NT2/D1 (cell line): ENCODE data around the gene ZFYVE27.

Experiments
- DNase-seq: peaks from one replicate; pipeline ENCODE4 v3.0.0-alpha.2; 2011; ENCODE audit warnings: low read depth, low spot score
- H3K27me3 ChIP-seq: 2 replicates; pipeline ENCODE4 v1.6.0; 2011; ENCODE audit warnings: mild to moderate bottlenecking; ENCODE audit not compliant: insufficient read length, insufficient read depth
- H3K36me3 ChIP-seq: 2 replicates; pipeline ENCODE4 v1.6.1; 2011; ENCODE audit warnings: mild to moderate bottlenecking, low read length, mixed read lengths; ENCODE audit not compliant: insufficient read depth, insufficient read length
- H3K4me1 ChIP-seq: 2 replicates; pipeline ENCODE4 v1.5.1; 2011; ENCODE audit not compliant: insufficient read depth, insufficient read length
- H3K4me3 ChIP-seq: 2 replicates; pipeline ENCODE4 v1.5.1; 2011; ENCODE audit warnings: low read depth; ENCODE audit not compliant: insufficient read length
- H3K9ac ChIP-seq: 2 replicates; pipeline ENCODE4 v1.6.0; 2011; ENCODE audit warnings: low read depth; ENCODE audit not compliant: insufficient read length
- H3K9me3 ChIP-seq: 2 replicates; pipeline ENCODE4 v1.5.1; 2011; ENCODE audit warnings: mild to moderate bottlenecking, low read length; ENCODE audit not compliant: insufficient read depth
- SUZ12 ChIP-seq: IDR thresholded peaks from 2 replicates; pipeline ENCODE4 v1.6.1; 2011; ENCODE audit not compliant: insufficient read length, insufficient read depth; ENCODE audit errors: extremely low read depth
- YY1 ChIP-seq: IDR thresholded peaks from 2 replicates; pipeline ENCODE4 v1.6.1; 2011; ENCODE audit not compliant: insufficient read length, insufficient read depth
- ZNF274 ChIP-seq: IDR thresholded peaks from 2 replicates; pipeline ENCODE4 v1.6.1; 2011; ENCODE audit warnings: mild to moderate bottlenecking, low read depth, low read length

The ZFYVE27 gene

DNA sequence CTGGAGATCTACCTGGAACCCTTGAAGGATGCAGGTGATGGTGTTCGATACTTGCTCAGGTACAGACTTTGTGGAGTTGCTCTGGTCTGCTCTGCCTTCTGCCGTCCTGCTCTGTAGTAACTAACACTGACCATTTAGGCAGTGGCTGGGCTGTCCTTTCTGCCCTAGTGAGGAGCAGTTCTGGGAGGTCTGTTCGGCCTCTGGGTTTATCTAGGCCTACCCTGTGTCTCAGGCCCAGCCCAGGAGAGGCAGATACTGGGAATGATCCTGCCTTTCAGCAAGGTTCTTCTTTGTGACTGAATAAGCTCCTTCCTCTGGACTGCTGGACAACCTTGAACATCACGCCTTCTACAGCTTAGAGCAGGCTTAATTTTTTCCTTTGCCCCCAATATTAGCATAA is 1.7 kb downstream of the ZFYVE27 start:
- peaks cover 12% of the 10 kb centered on the region for H3K9me3 ChIP-seq
- DNase-seq, result no peak
- peaks cover 5% of the 10 kb centered on the region for H3K4me1 ChIP-seq
- peaks cover 41% of the 10 kb centered on the region for H3K36me3 ChIP-seq
- no peak overlapping the region for H3K9ac ChIP-seq
- no peak for TF ChIP-seq ZNF274
- TF ChIP-seq SUZ12, result no peak
- no peak for TF ChIP-seq YY1
- H3K27me3 ChIP-seq, result peaks cover 16% of the 10 kb centered on the region
- H3K4me3 ChIP-seq, result no peak overlapping the region

DNA sequence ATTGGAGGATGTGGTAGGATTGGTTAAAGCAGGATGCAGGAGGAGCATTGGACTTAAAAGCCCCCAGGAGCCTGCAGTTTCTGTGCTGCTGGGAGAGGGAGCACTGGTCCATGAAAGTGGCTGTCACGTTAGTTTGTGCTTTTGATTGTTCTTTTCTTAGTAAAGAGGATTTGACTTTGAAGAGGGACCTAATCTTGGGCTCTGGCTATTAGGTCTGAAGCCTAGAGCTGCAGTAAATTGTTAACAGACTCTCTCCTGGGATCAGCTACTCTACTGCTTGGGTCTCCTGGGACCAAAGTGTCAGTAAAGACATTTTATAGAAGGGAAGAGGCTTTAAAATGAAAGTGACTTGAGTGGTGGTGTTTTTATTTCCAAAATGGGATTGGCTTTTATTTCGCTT is 3.7 kb downstream of the ZFYVE27 start:
- no peak for DNase-seq

DNA sequence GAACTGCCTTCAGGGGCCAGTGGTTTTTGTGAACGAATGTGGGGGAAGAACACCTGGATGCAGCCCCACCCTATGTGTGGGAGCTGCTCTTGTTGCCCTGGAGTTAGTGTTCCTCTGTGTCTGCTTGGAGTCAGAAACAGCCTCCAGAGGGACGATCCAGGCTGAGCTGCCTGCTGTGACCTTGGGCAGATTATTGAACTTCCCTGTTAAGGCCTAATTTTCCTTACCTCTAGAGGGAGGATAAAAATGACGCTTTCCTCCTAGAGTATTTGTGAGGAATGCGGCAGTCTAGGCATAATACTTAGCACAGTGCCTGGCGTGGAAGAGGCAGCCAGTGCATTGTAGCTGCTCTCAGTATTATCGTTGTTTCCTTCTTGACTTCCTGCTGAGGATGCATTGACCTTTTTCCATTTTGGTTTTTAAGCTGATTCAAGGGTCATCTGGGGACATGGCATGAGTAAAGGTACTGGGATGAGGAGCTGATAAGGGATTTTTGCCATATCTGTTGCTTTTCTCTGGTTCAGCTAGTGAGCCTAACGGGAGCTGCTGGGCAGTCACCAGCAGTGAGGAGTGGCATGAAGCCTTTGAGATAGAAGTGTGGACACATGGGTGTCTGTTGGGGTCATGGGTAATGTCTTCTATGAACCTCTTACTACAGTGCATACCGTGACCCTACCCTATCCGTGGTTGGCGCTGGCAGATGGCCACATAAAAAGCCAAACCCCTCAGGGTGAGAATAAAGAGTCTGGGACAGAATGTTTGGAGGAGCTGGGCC is 6.4 kb downstream of the ZFYVE27 start:
- TF ChIP-seq ZNF274, result no peak
- TF ChIP-seq YY1, result no peak
- no peak for TF ChIP-seq SUZ12
- peaks cover 74% of the 10 kb centered on the region for H3K36me3 ChIP-seq
- H3K4me3 ChIP-seq, result no peak overlapping the region
- H3K9ac ChIP-seq, result no peak overlapping the region
- no peak for DNase-seq
- H3K4me1 ChIP-seq, result peaks cover 3% of the 10 kb centered on the region
- H3K9me3 ChIP-seq, result no peaks in the 10 kb centered on the region
- no peaks in the 10 kb centered on the region for H3K27me3 ChIP-seq

More for the DNA sequence above, 3.7 kb downstream of the ZFYVE27 start:
- Histone ChIP-seq H3K4me3 (no peak overlapping the region), H3K9ac (no peak overlapping the region), H3K4me1 (peaks cover 5% of the 10 kb centered on the region), H3K9me3 (peaks cover 11% of the 10 kb centered on the region), H3K27me3 (peaks cover 12% of the 10 kb centered on the region), H3K36me3 (peaks cover 56% of the 10 kb centered on the region)
- TF ChIP-seq ZNF274 (no peak), YY1 (no peak), SUZ12 (no peak)

- TF ChIP-seq YY1 (no peak), SUZ12 (no peak), ZNF274 (no peak)
- H3K9me3 ChIP-seq, result no peaks in the 10 kb centered on the region
- peaks cover 3% of the 10 kb centered on the region for H3K4me1 ChIP-seq
- peaks cover 70% of the 10 kb centered on the region for H3K36me3 ChIP-seq
- no peak overlapping the region for H3K9ac ChIP-seq
- H3K27me3 ChIP-seq, result no peaks in the 10 kb centered on the region
- no peak for DNase-seq
- no peak overlapping the region for H3K4me3 ChIP-seq
Observed at GRCh38 chr10:97744405-97745035, 7.6 kb downstream of the ZFYVE27 start.

DNA sequence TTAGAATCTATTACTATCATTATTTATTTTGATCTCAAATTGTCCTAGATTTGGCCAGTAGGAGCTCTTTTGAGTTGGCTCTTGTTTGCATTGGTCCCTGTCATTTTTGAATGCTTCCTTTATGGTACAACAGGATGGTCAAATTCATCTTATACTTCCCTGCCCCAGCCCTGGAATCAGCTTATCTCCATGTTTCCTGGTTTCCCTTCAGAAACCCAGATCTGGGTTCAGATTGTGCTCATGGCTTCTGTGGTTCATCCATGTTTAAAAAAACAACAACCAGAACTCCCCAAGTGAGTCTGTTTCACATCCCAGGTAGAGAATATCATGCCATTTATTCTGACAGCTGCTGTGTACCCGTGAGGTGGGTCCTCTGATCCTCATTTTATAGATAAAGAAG is 10.6 kb downstream of the ZFYVE27 start:
- Histone ChIP-seq H3K27me3 (no peaks in the 10 kb centered on the region), H3K9ac (no peak overlapping the region), H3K4me1 (peaks cover 3% of the 10 kb centered on the region), H3K4me3 (no peak overlapping the region), H3K9me3 (no peaks in the 10 kb centered on the region), H3K36me3 (peaks cover 78% of the 10 kb centered on the region)
- no peak for TF ChIP-seq ZNF274
- no peak for TF ChIP-seq SUZ12
- TF ChIP-seq YY1, result no peak
- DNase-seq, result no peak

- Histone ChIP-seq H3K4me1 (no peaks in the 10 kb centered on the region), H3K9ac (no peak overlapping the region), H3K9me3 (no peaks in the 10 kb centered on the region), H3K36me3 (peaks cover 79% of the 10 kb centered on the region), H3K27me3 (no peaks in the 10 kb centered on the region), H3K4me3 (no peak overlapping the region)
- DNase-seq, result no peak
- no peak for TF ChIP-seq YY1
- no peak for TF ChIP-seq ZNF274
- no peak for TF ChIP-seq SUZ12
Observed at GRCh38 chr10:97748116-97748515, 11.2 kb downstream of the ZFYVE27 start.

GRCh38 chr10:97752956-97753355 is 16.0 kb downstream of the ZFYVE27 start:
- no peaks in the 10 kb centered on the region for H3K4me1 ChIP-seq

GRCh38 chr10:97754726-97755125 is 17.8 kb downstream of the ZFYVE27 start:
- TF ChIP-seq ZNF274 (no peak), SUZ12 (no peak), YY1 (no peak)
- H3K9ac ChIP-seq, result no peak overlapping the region
- H3K4me3 ChIP-seq, result no peak overlapping the region
- no peaks in the 10 kb centered on the region for H3K27me3 ChIP-seq
- H3K36me3 ChIP-seq, result peaks cover 82% of the 10 kb centered on the region
- peaks cover 2% of the 10 kb centered on the region for H3K4me1 ChIP-seq
- no peak for DNase-seq
- no peaks in the 10 kb centered on the region for H3K9me3 ChIP-seq

More at GRCh38 chr10:97752956-97753355, 16.0 kb downstream of the ZFYVE27 start:
- no peak for TF ChIP-seq YY1
- no peak for TF ChIP-seq ZNF274
- TF ChIP-seq SUZ12, result no peak
- Histone ChIP-seq H3K9me3 (no peaks in the 10 kb centered on the region), H3K4me3 (no peak overlapping the region), H3K27me3 (no peaks in the 10 kb centered on the region), H3K9ac (no peak overlapping the region), H3K36me3 (peaks cover 89% of the 10 kb centered on the region)
- no peak for DNase-seq
